ENCODE measurements around the gene PCBP3.
"Not testable (repeated sequence)": the region's sequence is repeated elsewhere in the genome, so short reads cannot be mapped to it uniquely, and the experiment has no call there.

The PCBP3 gene

DNA sequence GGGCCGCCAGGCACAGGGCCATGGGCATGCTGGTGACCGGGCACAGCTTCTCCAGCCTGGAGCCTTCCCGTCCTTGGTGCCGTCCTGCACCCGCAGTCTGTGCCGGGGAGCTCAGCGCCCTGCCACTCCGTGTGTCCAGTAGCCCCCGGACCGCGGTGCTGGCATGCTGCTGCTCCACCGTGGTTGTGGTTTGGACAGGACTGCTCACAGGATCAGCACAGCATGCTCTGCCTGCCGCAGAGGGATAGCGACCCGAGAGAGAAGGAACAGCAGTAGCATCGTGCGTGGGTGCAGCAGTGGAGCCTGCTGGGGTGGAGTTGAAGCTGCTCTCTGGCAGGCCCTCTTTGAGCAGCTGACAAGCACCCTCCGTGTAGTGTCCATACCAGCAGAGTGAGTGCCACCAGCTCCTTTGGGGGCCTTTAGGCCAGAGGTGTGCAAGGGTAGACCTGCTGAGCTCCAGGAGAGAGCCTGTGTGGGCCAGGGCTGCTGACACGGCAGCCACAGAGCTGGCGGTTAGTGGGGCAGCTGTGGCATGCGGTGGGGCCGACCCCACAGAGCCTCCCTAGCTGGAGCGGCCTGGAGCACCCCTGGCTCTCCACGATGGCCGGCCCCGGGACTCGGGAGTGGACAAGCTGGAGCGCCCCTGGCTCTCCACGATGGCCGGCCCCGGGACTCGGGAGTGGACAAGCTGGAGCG is 6.4 kb upstream of the PCBP3 start:
- no peak for DNase-seq

DNA sequence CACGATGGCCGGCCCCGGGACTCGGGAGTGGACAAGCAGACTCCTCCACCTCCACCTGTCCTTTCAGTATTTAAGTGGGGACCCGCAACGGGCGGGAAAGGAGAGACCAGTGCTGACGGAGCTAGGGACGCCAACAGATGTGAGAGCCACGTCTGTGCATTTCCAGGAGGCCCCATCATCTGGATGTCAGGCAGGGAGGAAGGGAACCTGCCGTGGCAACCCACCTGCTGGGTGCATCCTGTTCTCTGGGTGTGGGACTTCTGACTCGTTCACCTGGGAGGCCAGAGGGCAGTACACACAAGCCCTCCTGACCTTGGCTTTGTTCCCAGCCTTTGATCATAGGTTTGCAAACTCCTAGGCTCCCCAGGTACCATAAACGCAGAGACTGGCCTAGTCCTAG is 5.6 kb upstream of the PCBP3 start:
- DNase-seq, result no peak

DNA sequence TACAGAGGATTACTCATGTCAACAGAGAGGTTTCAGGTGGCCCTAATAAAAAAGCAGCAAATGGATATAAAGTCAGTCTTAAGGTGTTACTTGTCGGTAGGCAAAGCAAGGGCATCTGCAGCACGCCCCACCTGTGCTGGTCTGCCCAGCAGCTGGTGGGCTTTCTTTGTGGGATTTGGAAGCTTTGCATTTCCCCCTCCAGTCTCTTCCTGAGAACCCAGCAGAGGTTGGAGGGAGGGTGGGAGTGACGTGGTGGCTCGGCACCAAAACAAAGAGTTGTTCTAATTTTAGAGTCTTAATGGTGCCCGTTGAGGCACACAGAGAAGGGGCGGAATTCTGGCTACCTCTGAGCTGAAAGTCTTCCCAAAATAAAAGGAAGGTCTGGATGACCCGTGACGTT is 4.8 kb upstream of the PCBP3 start:
- no peak for DNase-seq

DNA sequence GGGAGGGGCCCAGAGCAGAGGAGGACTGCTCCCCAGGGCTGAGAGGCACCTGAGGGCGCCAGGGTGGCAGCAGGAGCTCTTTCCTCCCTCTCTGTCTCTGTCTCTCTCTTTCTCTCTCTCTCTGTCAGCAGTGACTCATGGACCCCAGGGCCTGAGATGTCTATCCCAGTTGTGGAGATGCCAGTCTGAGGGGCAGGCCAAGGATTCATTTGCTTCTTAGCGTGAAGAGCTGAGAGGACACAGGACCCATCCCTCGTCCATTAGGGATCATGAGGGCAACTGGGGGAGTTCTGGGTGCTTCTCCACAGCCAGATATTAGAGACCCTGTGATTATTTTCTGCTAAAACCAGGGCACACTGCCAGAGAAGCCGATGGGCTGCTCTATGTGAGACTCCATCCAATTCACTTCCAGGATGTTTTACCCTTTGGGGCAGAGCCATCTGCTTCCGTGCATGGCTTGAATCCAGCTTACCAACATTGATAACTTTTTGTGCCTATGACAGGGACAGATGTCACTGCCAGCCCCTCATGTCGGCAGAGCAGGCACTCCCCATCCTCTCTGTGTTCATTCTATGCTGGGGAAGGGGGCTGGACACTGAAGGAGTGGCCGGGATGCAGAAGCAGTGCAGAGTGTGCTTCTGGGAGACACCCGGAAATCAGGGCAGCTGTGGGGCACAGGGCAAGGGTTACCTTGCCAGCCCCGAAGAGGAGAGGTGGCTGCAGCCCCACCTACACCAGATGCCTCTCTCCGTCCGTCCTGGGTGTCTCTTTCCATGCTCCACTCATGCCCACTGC is 4.1 kb upstream of the PCBP3 start:
- no peak for DNase-seq

DNA sequence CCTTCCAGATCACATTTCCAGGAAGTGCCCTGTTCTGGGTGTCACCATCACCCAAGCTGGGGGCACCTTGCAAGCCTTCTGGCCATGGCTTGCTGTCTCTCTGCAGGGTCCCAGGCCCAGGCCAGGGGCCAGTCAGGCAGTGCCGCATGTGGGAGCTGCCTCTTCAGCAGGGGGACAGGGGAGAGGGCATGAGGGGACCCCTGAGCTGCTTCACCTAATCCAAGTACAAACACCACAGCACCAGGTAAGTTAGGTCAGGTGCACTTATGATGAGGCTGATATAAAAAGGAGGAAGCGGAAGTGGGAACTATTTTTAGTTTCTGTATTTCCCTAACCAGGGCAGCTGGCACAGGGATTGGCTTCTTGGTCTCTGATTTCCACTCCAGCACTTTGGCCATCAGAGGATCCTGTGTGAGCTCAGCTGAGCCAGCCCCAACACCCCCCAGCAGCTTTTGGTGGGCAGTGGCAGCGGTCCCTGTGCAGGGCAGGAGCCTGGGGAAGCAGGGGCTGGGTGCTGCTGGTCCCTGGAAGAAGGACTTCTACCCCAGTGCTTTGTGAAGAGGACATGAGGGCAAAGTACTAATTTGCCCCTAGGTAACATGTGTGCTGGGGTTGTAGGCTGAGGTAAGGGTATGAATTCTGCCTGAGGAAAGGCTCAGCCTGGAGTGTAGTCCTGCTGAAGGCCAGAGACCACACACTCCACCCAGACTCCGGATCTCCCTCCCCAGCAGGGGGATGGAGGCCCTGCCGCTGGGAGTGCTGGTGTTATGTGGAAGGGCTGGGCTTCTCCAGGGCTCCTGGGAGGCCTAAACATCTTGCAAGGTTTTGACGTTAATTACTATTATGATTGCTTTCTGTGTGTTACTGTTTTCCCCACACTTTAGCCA is 3.3 kb upstream of the PCBP3 start:
- no peak for DNase-seq

DNA sequence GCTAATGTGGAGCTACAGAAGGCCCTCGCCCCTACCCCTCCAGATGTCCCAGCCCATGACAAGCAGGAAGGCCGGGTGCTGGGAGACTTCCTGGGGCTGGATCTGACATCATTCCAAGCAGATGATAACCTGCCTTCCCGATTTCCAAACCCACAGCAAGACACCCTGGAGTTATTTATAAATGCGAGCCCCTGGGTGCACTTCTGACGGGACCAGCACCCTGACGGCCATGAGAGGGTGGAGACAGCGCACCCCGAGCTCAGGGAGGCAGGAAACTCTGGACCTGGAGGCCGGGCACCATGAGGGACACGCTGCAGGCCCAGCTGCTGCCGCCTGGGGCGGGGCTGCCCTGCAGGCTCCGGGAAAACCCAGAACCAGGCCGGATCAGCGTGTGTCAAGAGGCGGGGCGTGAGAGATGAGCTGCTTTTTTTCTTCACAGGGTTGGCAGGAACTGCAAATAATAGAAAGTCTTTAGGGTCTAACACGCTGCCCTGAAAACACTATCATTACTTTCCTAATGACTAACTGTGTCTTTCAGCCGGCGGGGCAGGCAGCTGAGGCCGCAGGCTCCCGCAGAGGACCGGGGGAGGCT is 2.5 kb upstream of the PCBP3 start:
- DNase-seq, result no peak

DNA sequence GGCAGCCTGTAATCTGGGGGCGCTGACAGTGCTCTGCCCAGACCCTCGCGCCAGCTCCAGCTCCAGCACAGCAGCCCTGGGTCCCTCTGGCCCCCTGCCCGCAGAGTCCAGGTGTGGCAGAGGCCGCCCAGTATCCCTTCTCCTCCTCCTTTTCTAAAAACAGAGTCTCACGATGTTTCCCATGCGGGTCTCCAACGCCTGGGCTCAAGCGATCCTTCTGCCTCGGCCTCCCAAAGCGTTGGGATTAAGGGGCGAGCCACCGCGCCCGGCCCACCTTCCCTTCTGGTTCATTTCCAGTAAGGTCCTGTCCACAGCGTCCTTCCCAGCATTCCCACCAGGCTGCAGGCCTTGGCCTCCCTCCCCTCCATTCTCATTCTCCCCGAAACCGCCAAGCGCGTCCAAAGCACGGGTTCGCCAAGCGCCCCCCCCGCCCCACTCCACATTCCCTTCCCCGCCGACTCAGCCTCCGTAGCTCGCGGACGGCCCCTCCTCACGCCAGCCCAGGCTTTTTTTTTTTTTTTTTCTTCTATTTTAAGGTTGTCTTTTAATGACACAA is 2.0 kb upstream of the PCBP3 start:
- no peak for DNase-seq

DNA sequence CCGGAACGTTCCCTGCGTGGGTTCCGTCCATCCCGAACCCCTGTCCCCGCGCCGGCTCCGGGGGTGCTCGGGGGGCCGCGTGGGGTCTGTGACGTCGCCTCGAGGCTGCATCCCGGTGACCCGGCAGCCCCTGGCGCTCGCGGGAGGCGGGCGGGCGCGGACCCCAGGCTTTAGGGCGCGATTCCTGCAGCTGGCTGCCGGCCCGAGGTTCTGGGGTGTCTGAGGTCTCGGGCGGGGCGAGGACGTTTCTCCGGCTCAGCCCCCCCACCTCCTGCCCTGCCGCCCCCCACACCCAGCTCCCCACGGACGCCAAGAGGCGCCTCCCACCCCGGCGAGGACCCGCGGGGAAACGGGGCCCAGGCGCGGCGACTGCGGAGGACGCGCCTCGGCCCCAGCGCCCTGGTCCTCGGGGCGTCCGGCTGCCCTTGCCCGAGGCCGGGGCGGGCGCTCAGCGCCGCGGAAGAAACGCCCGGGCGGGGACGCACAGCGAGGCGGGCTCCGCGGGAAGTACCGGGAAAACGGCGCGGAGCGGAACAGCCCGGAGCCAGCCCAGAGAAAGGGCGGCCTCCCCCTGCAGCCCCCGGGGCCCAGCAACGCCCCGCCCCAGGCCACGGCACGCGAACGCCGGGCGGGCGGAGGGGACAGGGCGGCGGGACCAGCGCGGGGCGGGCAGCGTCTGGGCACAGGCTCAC is 1.3 kb upstream of the PCBP3 start:
- DNase-seq, result no peak

DNA sequence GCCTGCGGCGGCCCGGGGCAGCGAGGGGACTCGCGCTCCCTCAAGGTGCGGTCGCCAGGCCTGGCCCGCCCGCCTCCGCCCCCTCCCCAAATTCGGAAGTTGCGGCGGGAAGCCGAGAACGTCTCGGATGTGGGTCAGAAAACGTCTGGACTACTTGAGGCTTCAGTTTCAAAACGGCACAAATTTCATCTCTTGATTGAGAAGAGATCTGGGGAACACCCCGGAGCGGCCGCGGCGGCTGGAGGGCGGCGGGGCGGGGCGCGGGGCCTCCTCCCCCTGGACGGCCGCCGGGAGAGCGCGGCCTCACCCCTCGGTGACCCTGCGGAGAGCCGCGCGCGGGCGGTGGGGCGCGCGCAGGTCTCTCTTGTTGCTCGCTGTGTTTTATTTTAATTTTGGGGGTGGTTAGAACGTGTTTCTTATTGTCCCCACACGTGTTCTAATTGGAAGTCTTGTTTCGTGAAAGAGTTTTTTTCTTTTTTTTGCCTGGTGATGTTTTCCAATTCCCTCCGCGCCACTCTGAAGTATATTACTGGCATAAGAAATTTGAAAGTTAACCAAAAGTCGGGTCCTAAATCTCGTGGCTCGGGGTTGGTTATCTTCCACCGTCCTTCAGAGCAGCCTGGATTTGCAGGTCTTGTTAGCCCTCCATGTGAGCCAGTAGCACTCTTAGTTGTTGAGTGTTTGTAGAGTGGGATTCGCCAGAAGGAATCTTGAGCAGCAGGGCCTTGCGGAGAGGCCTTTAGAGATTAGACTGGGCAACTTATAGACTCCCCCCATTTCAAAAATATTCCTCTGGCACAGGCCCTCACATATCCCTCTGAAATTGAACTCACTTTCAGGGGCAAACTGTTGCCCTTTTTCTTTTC is 749 bp downstream of the PCBP3 start:
- no peak for DNase-seq

DNA sequence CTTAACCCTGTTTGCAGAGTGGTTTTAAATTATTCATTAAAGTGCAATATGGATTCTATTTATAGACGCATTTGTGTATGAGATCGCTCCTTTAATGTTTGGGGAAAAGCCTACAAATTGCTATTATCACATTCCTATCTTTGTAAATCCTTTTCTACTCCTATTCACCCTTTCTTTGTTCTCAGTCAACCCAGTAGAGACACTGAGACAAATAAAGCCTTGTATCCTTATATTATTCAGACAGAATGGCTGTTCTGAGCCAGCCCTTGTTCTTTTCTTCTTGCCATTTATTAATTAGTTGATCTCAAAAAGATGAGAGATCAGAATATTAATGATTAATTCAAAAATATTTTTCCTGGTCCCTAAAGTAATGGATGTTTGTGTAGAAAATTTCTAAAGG is 8.4 kb downstream of the PCBP3 start:
- DNase-seq, result no peak

DNA sequence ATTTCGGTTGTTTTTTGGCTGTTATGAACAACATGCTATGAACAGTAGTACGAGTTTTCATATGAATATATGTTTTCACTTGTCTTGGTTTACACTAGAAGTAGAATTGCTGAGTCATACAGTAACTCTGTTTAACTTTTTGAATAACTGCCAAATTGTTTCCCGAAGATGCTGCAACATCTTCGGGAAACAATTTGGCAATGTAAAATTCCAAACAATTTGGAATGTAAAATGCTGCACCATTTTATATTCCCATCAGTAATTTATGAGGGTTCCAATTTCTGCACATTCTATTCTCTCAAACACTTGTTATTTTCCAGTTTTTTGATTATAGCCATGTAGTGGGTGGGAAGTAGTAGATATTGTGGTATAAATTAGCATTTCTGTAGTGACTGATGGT is 11.6 kb downstream of the PCBP3 start:
- DNase-seq, result no peak

DNA sequence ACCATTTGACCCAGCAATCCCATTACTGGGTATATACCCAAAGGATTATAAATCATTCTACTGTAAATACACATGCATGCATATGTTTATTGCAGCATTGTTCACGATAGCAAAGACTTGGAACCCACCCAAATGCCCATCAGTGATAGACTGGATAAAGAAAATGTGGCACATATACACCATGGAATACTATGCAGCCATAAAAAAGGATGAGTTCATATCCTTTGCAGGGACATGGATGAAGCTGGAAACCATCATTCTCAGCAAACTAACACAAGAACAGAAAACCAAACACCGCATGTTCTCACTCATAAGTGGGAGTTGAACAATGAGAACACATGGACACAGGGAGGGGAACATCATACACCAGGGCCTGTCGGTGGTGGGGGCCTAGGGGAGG is 12.6 kb downstream of the PCBP3 start:
- not testable (repeated sequence) for DNase-seq

DNA sequence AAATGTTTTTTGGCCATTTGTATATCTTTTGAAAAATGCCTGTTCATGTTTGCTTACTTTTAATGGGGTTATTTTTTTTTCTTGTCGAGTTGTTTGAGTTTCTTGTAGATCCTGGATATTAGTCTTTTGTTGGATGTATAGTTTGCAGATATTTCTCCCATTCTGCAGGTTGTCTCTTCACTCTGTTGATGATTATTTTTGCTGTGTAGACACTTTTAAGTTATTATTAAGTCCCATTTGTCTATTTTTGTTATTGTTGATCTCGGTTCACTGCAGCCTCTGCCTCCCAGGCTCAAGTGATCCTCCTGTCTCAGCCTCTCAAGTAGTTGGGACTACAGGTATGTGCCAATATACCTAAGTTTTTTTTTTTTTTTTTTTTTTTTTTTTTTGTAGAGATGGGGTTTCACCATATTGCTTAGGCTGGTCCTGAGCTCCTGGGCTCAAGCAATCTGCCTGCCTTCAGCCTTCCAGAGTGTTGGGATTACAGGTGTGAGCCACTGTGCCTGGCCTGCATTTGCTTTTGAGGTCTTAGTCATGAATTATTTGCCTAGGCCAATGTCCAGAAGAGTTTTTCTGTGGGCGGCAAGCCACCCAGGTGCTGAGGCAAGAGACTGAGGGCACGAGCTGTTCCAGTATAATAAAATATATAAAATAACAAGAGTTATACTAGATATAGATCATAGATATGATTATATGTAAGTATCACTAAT is 18.5 kb downstream of the PCBP3 start:
- not testable (repeated sequence) for DNase-seq

DNA sequence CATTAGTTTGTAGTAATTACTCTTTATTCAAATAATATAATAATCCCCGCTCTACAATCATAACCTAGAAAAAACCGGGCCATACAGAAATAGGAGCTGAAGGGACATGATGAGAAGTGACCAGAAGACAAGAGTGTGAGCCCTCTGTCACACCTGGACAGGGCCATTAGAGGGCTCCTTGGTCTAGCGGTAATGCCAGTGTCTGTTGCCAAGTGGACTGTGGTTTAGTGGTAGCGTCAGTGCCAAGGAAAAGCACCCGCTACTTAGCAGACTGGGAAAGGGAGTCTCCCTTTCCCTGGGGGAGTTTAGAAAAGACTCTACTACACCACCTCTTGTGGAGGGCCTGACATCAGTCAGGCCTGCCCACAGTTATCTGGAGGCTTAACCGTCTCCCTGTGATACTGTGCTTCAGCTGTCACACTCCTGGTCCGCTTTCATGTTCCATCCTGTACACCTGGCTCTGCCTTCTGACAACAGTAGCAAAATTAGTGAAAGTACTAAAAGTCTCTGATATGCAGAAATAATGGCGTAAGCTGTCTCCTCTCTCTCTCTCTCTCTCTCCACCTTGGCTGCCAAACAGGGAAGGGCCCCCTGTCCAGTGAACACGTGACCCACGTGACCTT is 19.2 kb downstream of the PCBP3 start:
- DNase-seq, result not testable (repeated sequence)

DNA sequence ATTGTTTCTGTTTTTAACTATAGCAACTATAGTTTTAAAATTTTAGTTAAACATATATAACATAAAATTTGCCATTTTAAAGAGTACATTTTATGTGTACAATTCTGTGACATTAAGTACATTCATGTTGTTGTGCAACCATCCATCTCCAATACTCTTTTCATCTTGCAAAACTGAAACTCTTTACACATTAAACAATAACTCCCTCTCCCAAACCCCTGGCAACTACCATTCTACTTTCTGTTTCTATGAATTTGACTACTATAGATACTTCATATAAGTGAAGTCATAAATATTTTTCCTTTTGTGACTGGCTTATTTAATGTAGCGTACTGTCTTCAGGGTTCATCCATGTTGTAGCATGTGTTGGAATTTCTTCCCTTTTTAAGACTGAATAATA is 25.9 kb downstream of the PCBP3 start:
- no peak for DNase-seq

DNA sequence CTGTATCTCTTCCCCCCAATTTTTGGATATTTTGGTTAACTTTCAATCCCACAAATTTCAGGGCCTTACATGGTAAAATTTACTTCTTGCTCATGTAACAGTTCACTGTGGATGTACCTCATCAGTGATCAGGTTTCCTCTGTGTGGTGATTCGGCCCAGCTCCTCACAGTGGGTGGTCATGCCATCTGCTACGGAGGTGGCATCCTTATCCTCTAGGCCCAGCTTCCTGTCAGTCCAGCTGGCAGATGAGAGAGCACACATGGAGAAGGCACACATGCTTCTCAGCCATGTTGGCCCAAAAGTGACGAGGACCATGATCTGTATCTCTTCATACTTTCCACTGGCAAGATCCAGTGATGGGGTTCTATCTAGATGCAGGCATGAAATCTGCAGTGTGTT is 27.2 kb downstream of the PCBP3 start:
- DNase-seq, result no peak

DNA sequence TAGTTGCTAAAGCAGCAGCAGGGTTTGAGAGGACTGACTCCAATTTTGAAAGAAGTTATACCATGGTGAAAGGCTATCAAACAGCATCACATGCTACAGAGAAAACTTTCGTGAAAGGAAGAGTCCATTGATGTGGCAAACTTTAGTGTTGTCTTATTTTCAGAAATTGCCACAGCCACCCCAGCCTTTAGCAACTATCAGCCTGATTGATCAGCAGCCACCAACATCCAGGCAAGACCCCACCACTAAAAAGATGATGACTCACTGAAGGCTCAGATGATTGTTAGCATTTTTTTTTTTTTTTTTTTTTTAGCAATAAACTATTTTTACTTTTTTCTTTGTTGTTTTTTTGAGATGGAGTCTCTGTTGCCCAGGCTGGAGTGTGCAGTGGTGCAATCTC is 35.3 kb downstream of the PCBP3 start:
- DNase-seq, result not testable (repeated sequence)

DNA sequence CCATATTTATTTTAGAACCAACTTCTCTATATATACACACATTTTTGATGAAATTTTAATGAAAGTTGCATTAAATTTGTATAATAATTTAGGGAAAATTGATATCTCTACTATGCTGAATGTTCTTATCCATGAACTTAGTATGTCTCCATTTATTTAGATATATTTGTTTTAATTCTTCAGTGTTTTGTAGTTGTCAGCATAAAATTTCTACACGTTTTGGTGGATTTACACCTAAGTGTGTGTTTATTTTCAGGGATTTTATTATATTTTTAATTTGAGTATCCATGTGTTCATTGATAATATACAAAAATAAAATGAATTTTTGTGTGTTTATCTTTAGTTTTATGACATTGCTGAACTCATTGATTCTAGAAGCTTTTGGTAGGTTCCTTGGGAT is 36.7 kb downstream of the PCBP3 start:
- no peak for DNase-seq

DNA sequence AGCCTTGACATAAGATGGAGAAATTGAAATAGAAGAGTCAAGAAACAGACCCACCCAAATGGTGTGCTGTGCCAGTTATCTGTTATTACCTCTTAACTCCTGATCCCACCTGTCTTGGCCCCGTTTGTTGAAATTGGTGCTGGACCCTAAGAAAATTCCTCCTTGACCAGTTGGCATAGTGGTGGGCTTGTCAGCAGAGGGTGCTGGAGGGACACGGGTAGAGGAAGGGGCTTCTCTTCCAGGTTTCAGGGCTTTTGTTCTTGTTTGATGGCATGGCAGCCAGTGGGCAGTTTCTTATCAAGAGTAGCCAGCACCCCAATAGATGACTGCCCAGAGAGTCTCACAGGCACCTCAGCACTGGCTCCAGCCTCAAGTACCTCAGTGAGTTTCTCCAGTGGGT is 51.6 kb downstream of the PCBP3 start:
- no peak for DNase-seq
